Measurements from ENCODE around the gene CRYGA.
"Not testable (repeated sequence)": the region's sequence is repeated elsewhere in the genome, so short reads cannot be mapped to it uniquely, and the experiment has no call there.

The CRYGA gene

GRCh38 chr2:208135794-208136715 lies 27.3 kb downstream of the CRYGA start:
- DNase-seq, result no peak
- in situ Hi-C loops (cut with HindIII; ENCODE audit: low pct_ligation_motif_present, low pct_unique_long_range_greater_than_20kb, low sequenced_read_pairs), result no loop called here

GRCh38 chr2:208134928-208135586 lies 28.3 kb downstream of the CRYGA start:
- in situ Hi-C loops (cut with HindIII; ENCODE audit: low pct_ligation_motif_present, low pct_unique_long_range_greater_than_20kb, low sequenced_read_pairs), result no loop called here
- no peak for DNase-seq

- no peak for DNase-seq
- in situ Hi-C loops (cut with HindIII; ENCODE audit: low pct_ligation_motif_present, low pct_unique_long_range_greater_than_20kb, low sequenced_read_pairs), result no loop called here
These were observed 32.7 kb downstream of the CRYGA start for GRCh38 chr2:208130712-208131110.

- no peak for DNase-seq
- in situ Hi-C loops (cut with HindIII; ENCODE audit: low pct_ligation_motif_present, low pct_unique_long_range_greater_than_20kb, low sequenced_read_pairs), result no loop called here
These were observed 33.4 kb downstream of the CRYGA start, which contains the start of gene CRYGC for GRCh38 chr2:208129744-208130711. Gene CRYGC, minus strand, starts transcription at chr2:208129828. Its CDS starts 36 bp downstream, at chr2:208129792.

GRCh38 chr2:208128136-208128535 lies 35.3 kb downstream of the CRYGA start:
- no peak for DNase-seq
- in situ Hi-C loops (cut with HindIII; ENCODE audit: low pct_ligation_motif_present, low pct_unique_long_range_greater_than_20kb, low sequenced_read_pairs), result no loop called here

- in situ Hi-C loops (cut with HindIII; ENCODE audit: low pct_ligation_motif_present, low pct_unique_long_range_greater_than_20kb, low sequenced_read_pairs), result no loop called here
- DNase-seq, result no peak
These were observed 36.3 kb downstream of the CRYGA start for GRCh38 chr2:208127090-208127489.

GRCh38 chr2:208125251-208125650 lies 38.1 kb downstream of the CRYGA start:
- no peak for DNase-seq
- in situ Hi-C loops (cut with HindIII; ENCODE audit: low pct_ligation_motif_present, low pct_unique_long_range_greater_than_20kb, low sequenced_read_pairs), result no loop called here

GRCh38 chr2:208124013-208124715 lies 39.2 kb downstream of the CRYGA start, which contains the start of gene CRYGD:
Gene CRYGD, minus strand, starts transcription at chr2:208124524. Its CDS starts 51 bp downstream, at chr2:208124473.
- DNase-seq; in situ Hi-C loops (cut with HindIII; ENCODE audit: low pct_ligation_motif_present, low pct_unique_long_range_greater_than_20kb, low sequenced_read_pairs): not testable (repeated sequence)

- in situ Hi-C loops (cut with HindIII; ENCODE audit: low pct_ligation_motif_present, low pct_unique_long_range_greater_than_20kb, low sequenced_read_pairs), result no loop called here
- no peak for DNase-seq
These were observed 41.1 kb downstream of the CRYGA start for GRCh38 chr2:208122248-208122647.

- in situ Hi-C loops (cut with HindIII; ENCODE audit: low pct_ligation_motif_present, low pct_unique_long_range_greater_than_20kb, low sequenced_read_pairs), result no loop called here
- no peak for DNase-seq
These were observed 44.5 kb downstream of the CRYGA start for GRCh38 chr2:208118918-208119317.

- DNase-seq; in situ Hi-C loops (cut with HindIII; ENCODE audit: low pct_ligation_motif_present, low pct_unique_long_range_greater_than_20kb, low sequenced_read_pairs): not testable (repeated sequence)
These were observed 46.0 kb downstream of the CRYGA start for GRCh38 chr2:208117390-208117789.

GRCh38 chr2:208112969-208113368 lies 50.4 kb downstream of the CRYGA start:
- in situ Hi-C loops (cut with HindIII; ENCODE audit: low pct_ligation_motif_present, low pct_unique_long_range_greater_than_20kb, low sequenced_read_pairs), result no loop called here
- DNase-seq, result no peak

GRCh38 chr2:208112273-208112745 lies 51.1 kb downstream of the CRYGA start:
- in situ Hi-C loops (cut with HindIII; ENCODE audit: low pct_ligation_motif_present, low pct_unique_long_range_greater_than_20kb, low sequenced_read_pairs); DNase-seq: not testable (repeated sequence)

Measured in ACHN (cell line).